K562 (cell line): ENCODE data around the gene DESI1. TPM values are rescaled to one million over a fixed set of nuclear protein-coding genes. Genes with fewer than 3 reads are reported as not detected.

Source experiments
- GTF2A2 ChIP-seq: IDR thresholded peaks from 2 replicates; pipeline ENCODE4 v1.6.1; 2016; ENCODE audit warnings: mild to moderate bottlenecking, missing genetic modification characterization, missing compliant biosample characterization
- HBP1 ChIP-seq: fragments of 450-650 bp; formaldehyde crosslinking; IDR thresholded peaks from 2 replicates; pipeline ENCODE4 v1.4.0; 2022; ENCODE audit warnings: missing genetic modification characterization
- JUN ChIP-seq, 2 experiments: sonication (generic) in 1 of 2; formaldehyde crosslinking in 1 of 2; IDR thresholded peaks; 2 replicates each; pipeline versions ENCODE4 v1.6.1 to v1.8.0; 2012 to 2022; ENCODE audit warnings: borderline replicate concordance in 2 of 2, mild to moderate bottlenecking in 2 of 2, improper control_type of control experiment in 1 of 2, low read depth in 1 of 2, low read length in 1 of 2, missing genetic modification reagents in 1 of 2
- KLF16 ChIP-seq: IDR thresholded peaks from 2 replicates; pipeline ENCODE4 v1.6.1; 2016; ENCODE audit warnings: antibody characterized with exemption
- POLR2G ChIP-seq: fragments of 200-400 bp; formaldehyde crosslinking; IDR thresholded peaks from 2 replicates; pipeline ENCODE4 v1.6.1; 2017; ENCODE audit warnings: low read depth, mild to moderate bottlenecking, antibody characterized with exemption, low read length, moderate library complexity
- RB1 ChIP-seq: fragments of 450-650 bp; IDR thresholded peaks from 2 replicates; pipeline ENCODE4 v1.6.1; 2017; ENCODE audit warnings: low read depth, mild to moderate bottlenecking
- REST ChIP-seq, 2 experiments: fragments of 450-650 bp; formaldehyde crosslinking in 1 of 2; IDR thresholded peaks; 2 replicates each; pipeline versions ENCODE4 v1.4.0 to v1.6.1; 2014 to 2020; ENCODE audit warnings: mild to moderate bottlenecking in 2 of 2, borderline replicate concordance in 1 of 2, low read depth in 1 of 2
- TAF1 ChIP-seq: IDR thresholded peaks from 2 replicates; pipeline ENCODE4 v1.6.1; 2011; ENCODE audit warnings: mild to moderate bottlenecking, low read length, moderate library complexity; ENCODE audit not compliant: insufficient read depth, control insufficient read depth, severe bottlenecking; ENCODE audit errors: extremely low read depth
- TBP ChIP-seq: optimal IDR thresholded peaks from 2 replicates; pipeline ENCODE3; 2011; ENCODE audit warnings: low read depth, low read length, improper control_type of control experiment
- TOE1 ChIP-seq, 2 experiments: fragments of 450-650 bp in 1 of 2; sonication (generic) in 1 of 2; formaldehyde crosslinking in 1 of 2; IDR thresholded peaks; 2 replicates each; pipeline versions ENCODE4 v1.7.1 to v1.8.0; 2016 to 2022; ENCODE audit warnings: borderline replicate concordance in 2 of 2, mild to moderate bottlenecking in 2 of 2, antibody characterized with exemption in 1 of 2, inconsistent platforms in 1 of 2, low read depth in 1 of 2, missing genetic modification reagents in 1 of 2, moderate library complexity in 1 of 2
- VEZF1 ChIP-seq: fragments of 200-800 bp; sonication (Bioruptor generic); IDR thresholded peaks from 2 replicates; pipeline ENCODE4 v1.6.1; 2017; ENCODE audit warnings: missing genetic modification characterization, missing compliant biosample characterization
- ZC3H4 ChIP-seq: sonication (generic); formaldehyde crosslinking; IDR thresholded peaks from 2 replicates; pipeline ENCODE4 v1.9.0; 2021; ENCODE audit warnings: missing genetic modification reagents, borderline replicate concordance
- ZFX ChIP-seq: sonication (generic); formaldehyde crosslinking; IDR thresholded peaks from 2 replicates; pipeline ENCODE4 v1.8.0; 2022; ENCODE audit warnings: mild to moderate bottlenecking, missing genetic modification reagents, moderate library complexity
- ZNF175 ChIP-seq: fragments of 200-800 bp; sonication (Bioruptor generic); IDR thresholded peaks from 2 replicates; pipeline ENCODE4 v1.6.1; 2016; ENCODE audit warnings: low read depth, mild to moderate bottlenecking, missing genetic modification characterization, missing compliant biosample characterization
- ZNF23 ChIP-seq: fragments of 250-450 bp; sonication (Bioruptor Pico); IDR thresholded peaks from 2 replicates; pipeline ENCODE4 v1.4.0; 2020; ENCODE audit warnings: mild to moderate bottlenecking
- ZNF717 ChIP-seq: fragments of 250-450 bp; sonication (Bioruptor Pico); IDR thresholded peaks from 2 replicates; pipeline ENCODE4 v1.5.0; 2021
- polyA plus RNA-seq, 8 experiments: library from polyadenylated mRNA; depleted of rRNA in 4 of 8; stranded (reverse) in 5 of 8; unstranded in 3 of 8; fragments of >200 nt; fragmentation: Nextera tagmentation in 2 of 8; fragmentation: Illumina TruSeq in 1 of 8; extraction: Ambion mirVana in 2 of 8; extraction: Trizol in 1 of 8; gene quantifications; 2 replicates each; pipeline versions ENCODE4 v1.2.1 to v1.2.3, GENCODE V29; 2011 to 2014; ENCODE audit warnings: inconsistent platforms in 1 of 8, missing spikeins in 1 of 8
- total RNA-seq, 7 experiments: library from RNA; depleted of rRNA in 6 of 7; stranded (reverse); fragments of >200 nt in 6 of 7; fragmentation: Illumina TruSeq in 2 of 7; extraction: Trizol in 2 of 7; gene quantifications; 2 replicates each; pipeline versions ENCODE4 v1.2.1 to v1.2.3, GENCODE V29; 2011 to 2021; ENCODE audit warnings: low replicate concordance in 1 of 7

Gene DESI1
- total and polyA plus RNA-seq, 9 of the 15 experiments (the other 6 are each of a cell fraction or from before 2014, with no cell fraction given): 7.2 to 45.9 (median 29.8) TPM

GRCh38 chr22:41620589-41621098, at the start of gene DESI1 (continued):
- TF ChIP-seq GTF2A2 (no peak), ZC3H4 (CRISPR knock-in tag) (peak; percentile 91), ZFX (CRISPR knock-in tag) (peak; percentile 54), ZNF175 (CRISPR knock-in tag) (no peak), POLR2G (peak; percentile 92), REST (IDR thresholded peaks at IDR 0.05; ENCODE audit: borderline replicate concordance) (no peak), REST (CRISPR knock-in tag; IDR thresholded peaks at IDR 0.05; ENCODE audit: low read depth) (no peak), VEZF1 (CRISPR knock-in tag) (peak; percentile 90), RB1 (peak; percentile 22; the same call in 1 of the 2 replicates), JUN (IDR thresholded peaks at IDR 0.05; ENCODE audit: borderline replicate concordance, low read depth, low read length) (no peak), JUN (CRISPR knock-in tag; IDR thresholded peaks at IDR 0.05; ENCODE audit: borderline replicate concordance) (0 out of 2 replicates have a peak, but pooled peaks have one; percentile 77), TAF1 (peak; percentile 87), ZNF23 (CRISPR knock-in tag) (no peak), TBP (peak; percentile 84), ZNF717 (no peak), TOE1 (IDR thresholded peaks at IDR 0.05; ENCODE audit: borderline replicate concordance) (no peak), TOE1 (CRISPR knock-in tag; IDR thresholded peaks at IDR 0.05; ENCODE audit: borderline replicate concordance, low read depth) (no peak), HBP1 (CRISPR knock-in tag) (0 out of 2 replicates have a peak, but pooled peaks have one; percentile 26), KLF16 (no peak)
